Nephron progenitor cell (in vitro differentiated cells): ENCODE measurements around the gene GCNT2.
"Not testable (repeated sequence)": the region's sequence is repeated elsewhere in the genome, so short reads cannot be mapped to it uniquely, and the experiment has no call there.

Experiments
- DNase-seq: peaks from one replicate; pipeline ENCODE4 v3.0.0; 2021
- H3K27ac Mint-ChIP-seq: 2 replicates; pipeline ENCODE4 v1.8.0; 2021; ENCODE audit warnings: mild to moderate bottlenecking, moderate library complexity, mixed read lengths
- H3K27me3 Mint-ChIP-seq: 2 replicates; pipeline ENCODE4 v1.8.0; 2021; ENCODE audit warnings: mild to moderate bottlenecking, low read depth, mixed read lengths; ENCODE audit not compliant: poor library complexity
- H3K36me3 Mint-ChIP-seq: 2 replicates; pipeline ENCODE4 v1.8.0; 2021; ENCODE audit warnings: low read depth, mixed read lengths
- H3K4me1 Mint-ChIP-seq: 2 replicates; pipeline ENCODE4 v1.8.0; 2021; ENCODE audit warnings: mixed read lengths
- H3K4me3 Mint-ChIP-seq: 2 replicates; pipeline ENCODE4 v1.8.0; 2021; ENCODE audit warnings: mild to moderate bottlenecking, moderate library complexity, mixed read lengths
- H3K9me3 Mint-ChIP-seq: 2 replicates; pipeline ENCODE4 v1.8.0; 2021; ENCODE audit warnings: mild to moderate bottlenecking, moderate library complexity, mixed read lengths
- CTCF ChIP-seq: fragments of 200-600 bp; sonication (generic); IDR thresholded peaks from 2 replicates; pipeline ENCODE4 v1.5.0; 2021; ENCODE audit warnings: antibody characterized with exemption

GCNT2 gene

GRCh38 chr6:10518557-10519407 lies 2.4 kb upstream of the GCNT2 start:
- Mint-ChIP-seq H3K4me1 (peaks cover 48% of the 10 kb centered on the region), H3K4me3 (no peak overlapping the region), H3K27ac (peak overlapping the region; percentile 77)

GRCh38 chr6:10519408-10519697 lies 1.8 kb upstream of the GCNT2 start:
- not testable (repeated sequence) for H3K9me3 Mint-ChIP-seq, H3K27me3 Mint-ChIP-seq, H3K4me3 Mint-ChIP-seq, H3K36me3 Mint-ChIP-seq, DNase-seq
- H3K4me1 Mint-ChIP-seq: peaks cover 54% of the 10 kb centered on the region
- H3K27ac Mint-ChIP-seq: peak overlapping the region; percentile 77

More at GRCh38 chr6:10518557-10519407, 2.4 kb upstream of the GCNT2 start:
- Mint-ChIP-seq H3K27me3 (no peaks in the 10 kb centered on the region), H3K9me3 (no peaks in the 10 kb centered on the region), H3K36me3 (no peaks in the 10 kb centered on the region)
- no peak for TF ChIP-seq CTCF
- no peak for DNase-seq

GRCh38 chr6:10520468-10520867 lies 683 bp upstream of the GCNT2 start:
- no peak for DNase-seq
- no peaks in the 10 kb centered on the region for H3K9me3 Mint-ChIP-seq
- H3K27ac Mint-ChIP-seq: peak overlapping the region; percentile 99
- no peaks in the 10 kb centered on the region for H3K27me3 Mint-ChIP-seq
- peak overlapping the region; percentile 75 for H3K4me3 Mint-ChIP-seq
- TF ChIP-seq CTCF: no peak
- no peaks in the 10 kb centered on the region for H3K36me3 Mint-ChIP-seq
- H3K4me1 Mint-ChIP-seq: peaks cover 65% of the 10 kb centered on the region

GRCh38 chr6:10522929-10523573 lies 1.9 kb downstream of the GCNT2 start:
- Mint-ChIP-seq H3K36me3 (no peaks in the 10 kb centered on the region), H3K9me3 (no peaks in the 10 kb centered on the region), H3K4me3 (peak overlapping the region; percentile 75), H3K27me3 (no peaks in the 10 kb centered on the region), H3K4me1 (peaks cover 84% of the 10 kb centered on the region), H3K27ac (peak overlapping the region; percentile 99)
- no peak for TF ChIP-seq CTCF
- no peak for DNase-seq

- Mint-ChIP-seq H3K4me1 (peaks cover 82% of the 10 kb centered on the region), H3K27ac (peak overlapping the region; percentile 58), H3K27me3 (no peaks in the 10 kb centered on the region), H3K9me3 (no peaks in the 10 kb centered on the region), H3K4me3 (no peak overlapping the region), H3K36me3 (peaks cover 8% of the 10 kb centered on the region)
- no peak for DNase-seq
- TF ChIP-seq CTCF: no peak
These were observed 5.0 kb downstream of the GCNT2 start for GRCh38 chr6:10526156-10526555.

GRCh38 chr6:10528158-10528981 lies 7.2 kb downstream of the GCNT2 start:
- H3K27me3 Mint-ChIP-seq: no peaks in the 10 kb centered on the region
- H3K4me1 Mint-ChIP-seq: peaks cover 77% of the 10 kb centered on the region

More at GRCh38 chr6:10528158-10528981, 7.2 kb downstream of the GCNT2 start:
- DNase-seq: no peak
- Mint-ChIP-seq H3K27ac (peak overlapping the region; percentile 7), H3K36me3 (peaks cover 10% of the 10 kb centered on the region), H3K9me3 (no peaks in the 10 kb centered on the region), H3K4me3 (no peak overlapping the region)
- TF ChIP-seq CTCF: no peak
